Neural crest cell (in vitro differentiated cells): ENCODE results near the gene CHMP6. TPM values are rescaled to one million over a fixed set of nuclear protein-coding genes. Genes with fewer than 3 reads are reported as not detected.

Experiments
- DNase-seq: peaks from one replicate; pipeline ENCODE4 v3.0.0; 2021; ENCODE audit warnings: low read depth, mixed read lengths, low spot score
- H3K27ac Mint-ChIP-seq: one replicate; pipeline ENCODE4 v1.8.0; 2021; ENCODE audit warnings: mild to moderate bottlenecking, mixed read lengths; ENCODE audit not compliant: unreplicated experiment
- H3K27me3 Mint-ChIP-seq: 2 replicates; pipeline ENCODE4 v1.8.0; 2021; ENCODE audit warnings: low read depth, mild to moderate bottlenecking, mixed read lengths
- H3K36me3 Mint-ChIP-seq: 2 replicates; pipeline ENCODE4 v1.8.0; 2021; ENCODE audit warnings: low read depth, mild to moderate bottlenecking, mixed read lengths
- H3K4me1 Mint-ChIP-seq: 2 replicates; pipeline ENCODE4 v1.8.0; 2021; ENCODE audit warnings: mixed read lengths
- H3K4me3 Mint-ChIP-seq: one replicate; pipeline ENCODE4 v1.8.0; 2021; ENCODE audit warnings: mild to moderate bottlenecking, mixed read lengths
- H3K9me3 Mint-ChIP-seq: 2 replicates; pipeline ENCODE4 v1.8.0; 2021; ENCODE audit warnings: mixed read lengths
- total RNA-seq: library from RNA; stranded (reverse); gene quantifications from 2 replicates; pipeline ENCODE4 v1.2.1, GENCODE V29; 2021
- TF ChIP-seq, protein P1 (sequence below): fragments of 200-600 bp; sonication (generic); conservative IDR thresholded peaks from 2 replicates; pipeline ENCODE4 v1.5.0; 2021; ENCODE audit warnings: antibody characterized with exemption, mild to moderate bottlenecking

The CHMP6 gene
- total RNA-seq, 1 donor from 2014 or later, result 32.7 TPM

DNA sequence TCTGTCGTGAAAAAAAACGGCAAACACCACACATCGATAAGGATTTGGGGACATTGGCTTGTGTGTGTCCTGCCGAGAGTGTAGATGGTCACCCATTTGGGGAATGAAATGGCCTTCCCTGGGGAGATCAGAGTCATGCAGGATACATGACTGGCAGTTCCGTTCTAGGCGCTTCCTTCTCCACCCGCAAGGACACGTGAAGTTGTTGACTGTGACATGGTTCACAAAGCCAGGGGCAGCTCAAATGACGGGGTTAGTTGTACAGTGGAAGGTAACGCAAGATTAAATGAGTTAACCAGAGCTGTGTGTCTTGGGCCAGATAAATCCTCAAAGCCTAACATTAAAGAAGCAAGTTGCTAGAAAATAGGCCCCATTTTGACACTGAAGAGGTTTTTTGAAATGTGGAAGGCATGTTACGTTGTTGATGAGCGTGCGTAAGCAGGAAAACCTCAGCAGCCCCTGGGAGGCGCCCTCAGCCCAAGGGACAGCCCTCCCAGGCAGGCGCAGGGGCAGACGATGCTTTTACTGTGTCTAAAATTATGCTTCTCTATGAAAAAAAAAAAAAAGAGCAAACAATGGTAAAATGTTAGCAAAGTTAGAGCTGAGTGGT lies 35.9 kb upstream of the CHMP6 start:
- Mint-ChIP-seq H3K27ac (no peak overlapping the region), H3K9me3 (no peaks in the 10 kb centered on the region), H3K4me1 (no peaks in the 10 kb centered on the region), H3K27me3 (no peaks in the 10 kb centered on the region), H3K36me3 (peaks cover 3% of the 10 kb centered on the region), H3K4me3 (no peak overlapping the region)
- DNase-seq, result no peak
- TF ChIP-seq, protein P1, sequence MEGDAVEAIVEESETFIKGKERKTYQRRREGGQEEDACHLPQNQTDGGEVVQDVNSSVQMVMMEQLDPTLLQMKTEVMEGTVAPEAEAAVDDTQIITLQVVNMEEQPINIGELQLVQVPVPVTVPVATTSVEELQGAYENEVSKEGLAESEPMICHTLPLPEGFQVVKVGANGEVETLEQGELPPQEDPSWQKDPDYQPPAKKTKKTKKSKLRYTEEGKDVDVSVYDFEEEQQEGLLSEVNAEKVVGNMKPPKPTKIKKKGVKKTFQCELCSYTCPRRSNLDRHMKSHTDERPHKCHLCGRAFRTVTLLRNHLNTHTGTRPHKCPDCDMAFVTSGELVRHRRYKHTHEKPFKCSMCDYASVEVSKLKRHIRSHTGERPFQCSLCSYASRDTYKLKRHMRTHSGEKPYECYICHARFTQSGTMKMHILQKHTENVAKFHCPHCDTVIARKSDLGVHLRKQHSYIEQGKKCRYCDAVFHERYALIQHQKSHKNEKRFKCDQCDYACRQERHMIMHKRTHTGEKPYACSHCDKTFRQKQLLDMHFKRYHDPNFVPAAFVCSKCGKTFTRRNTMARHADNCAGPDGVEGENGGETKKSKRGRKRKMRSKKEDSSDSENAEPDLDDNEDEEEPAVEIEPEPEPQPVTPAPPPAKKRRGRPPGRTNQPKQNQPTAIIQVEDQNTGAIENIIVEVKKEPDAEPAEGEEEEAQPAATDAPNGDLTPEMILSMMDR, result no peak

DNA sequence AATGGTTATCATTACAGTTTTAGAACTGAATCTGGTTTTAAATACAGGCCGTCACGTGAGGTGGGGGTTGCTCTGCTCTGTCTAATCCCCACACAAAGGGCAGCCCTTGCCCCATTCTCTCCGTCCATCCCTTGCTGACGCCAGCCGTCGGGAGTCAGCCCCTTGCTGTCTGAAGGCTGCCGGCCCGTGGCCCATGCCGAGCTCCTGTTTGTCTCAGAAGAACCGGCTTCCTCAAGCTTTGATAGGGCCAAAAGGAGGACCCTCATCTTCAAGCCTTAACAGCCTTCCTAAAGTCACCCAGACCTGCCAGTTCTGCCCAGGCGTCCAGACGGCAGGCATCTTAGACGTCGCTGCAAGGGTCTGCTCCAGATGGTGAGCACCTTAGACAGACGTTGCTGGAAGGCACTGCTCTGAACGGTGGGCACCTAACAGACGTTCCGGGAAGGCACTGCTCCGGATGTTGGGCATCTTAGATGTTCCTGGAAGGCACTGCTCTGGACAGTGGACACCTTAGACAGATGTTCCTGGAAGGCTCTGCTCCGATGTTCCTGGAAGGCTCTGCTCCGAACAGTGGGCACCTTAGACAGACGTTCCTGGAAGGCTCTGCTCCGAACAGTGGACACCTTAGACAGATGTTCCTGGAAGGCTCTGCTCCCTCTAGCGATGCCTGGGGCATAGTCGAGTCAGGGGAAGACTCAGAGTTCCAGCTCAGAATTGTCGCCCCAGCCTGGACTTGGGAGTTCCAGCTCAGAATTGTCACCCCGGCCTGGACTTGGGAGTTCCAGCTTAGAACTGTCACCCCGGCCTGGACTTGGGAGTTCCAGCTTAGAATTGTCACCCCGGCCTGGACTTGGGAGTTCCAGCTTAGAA lies 35.1 kb upstream of the CHMP6 start:
- no peak overlapping the region for H3K27ac Mint-ChIP-seq
- TF ChIP-seq, protein P1, result no peak
- H3K36me3 Mint-ChIP-seq, result peaks cover 3% of the 10 kb centered on the region
- no peak for DNase-seq
- no peak overlapping the region for H3K4me3 Mint-ChIP-seq
- no peaks in the 10 kb centered on the region for H3K9me3 Mint-ChIP-seq
- H3K27me3 Mint-ChIP-seq, result no peaks in the 10 kb centered on the region
- no peaks in the 10 kb centered on the region for H3K4me1 Mint-ChIP-seq

DNA sequence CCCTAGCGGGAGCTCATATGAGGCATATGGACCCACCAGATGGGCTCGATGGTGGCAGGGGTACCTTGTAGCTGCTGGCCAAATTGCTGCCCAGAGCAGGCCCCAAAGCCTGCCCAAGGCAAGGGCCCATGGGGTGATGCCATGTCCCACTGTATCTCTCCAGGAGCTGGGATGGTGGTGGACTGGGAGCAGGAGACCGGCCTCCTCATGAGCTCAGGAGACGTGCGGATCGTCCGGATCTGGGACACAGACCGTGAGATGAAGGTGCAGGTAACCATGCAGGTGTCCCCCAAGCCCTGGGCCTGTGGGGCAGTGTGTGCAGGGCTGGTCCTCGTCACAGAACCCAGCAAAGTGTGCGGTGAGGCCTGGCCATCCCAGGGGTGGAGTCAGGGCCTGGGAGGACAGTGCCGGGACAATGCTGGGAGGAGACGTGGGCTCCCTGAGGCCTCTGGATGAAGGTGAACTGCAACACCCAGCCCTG lies 34.1 kb upstream of the CHMP6 start:
- DNase-seq, result no peak
- TF ChIP-seq, protein P1, result no peak
- no peaks in the 10 kb centered on the region for H3K4me1 Mint-ChIP-seq
- no peak overlapping the region for H3K4me3 Mint-ChIP-seq
- no peaks in the 10 kb centered on the region for H3K9me3 Mint-ChIP-seq
- peaks cover 3% of the 10 kb centered on the region for H3K36me3 Mint-ChIP-seq
- H3K27ac Mint-ChIP-seq, result no peak overlapping the region
- H3K27me3 Mint-ChIP-seq, result no peaks in the 10 kb centered on the region

DNA sequence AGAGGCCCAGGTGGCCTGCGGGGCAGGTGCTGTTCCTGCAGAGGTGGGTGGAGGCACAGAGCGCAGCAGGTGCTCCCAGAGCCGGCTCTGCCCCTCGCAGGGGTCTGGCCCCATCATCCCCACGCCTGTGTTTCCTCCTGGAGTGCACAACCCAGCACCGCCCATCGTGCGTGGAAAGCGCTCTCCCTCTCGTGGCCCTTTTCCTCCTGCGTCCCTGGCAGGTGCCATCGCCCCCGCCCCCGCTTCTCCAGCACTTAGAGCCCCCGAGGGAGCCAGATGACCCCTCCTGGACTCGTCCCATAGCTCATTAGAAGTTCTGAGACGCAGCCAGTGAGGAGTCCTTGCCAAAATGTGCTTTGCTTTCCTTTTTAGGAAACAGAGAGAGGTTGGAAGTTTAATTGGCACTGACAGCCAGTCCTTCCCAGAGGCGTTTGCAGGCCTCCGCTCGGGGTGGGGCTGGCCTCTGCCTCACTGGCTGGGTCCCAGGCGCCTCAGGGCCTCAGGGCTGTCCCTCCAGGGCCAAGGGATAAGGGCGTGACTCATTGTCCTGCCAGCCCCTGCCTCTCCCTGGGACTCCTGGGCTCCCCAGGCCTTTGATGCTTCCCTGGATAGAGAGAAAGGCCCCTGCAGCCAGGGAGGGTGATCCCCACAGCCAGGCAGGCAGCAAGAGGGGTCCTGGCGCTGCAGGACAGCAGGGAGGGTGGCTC lies 32.2 kb upstream of the CHMP6 start:
- no peak overlapping the region for H3K4me3 Mint-ChIP-seq
- H3K9me3 Mint-ChIP-seq, result no peaks in the 10 kb centered on the region
- H3K36me3 Mint-ChIP-seq, result peaks cover 3% of the 10 kb centered on the region
- TF ChIP-seq, protein P1, result no peak
- DNase-seq, result no peak
- H3K27me3 Mint-ChIP-seq, result no peaks in the 10 kb centered on the region
- H3K27ac Mint-ChIP-seq, result no peak overlapping the region
- H3K4me1 Mint-ChIP-seq, result no peaks in the 10 kb centered on the region

DNA sequence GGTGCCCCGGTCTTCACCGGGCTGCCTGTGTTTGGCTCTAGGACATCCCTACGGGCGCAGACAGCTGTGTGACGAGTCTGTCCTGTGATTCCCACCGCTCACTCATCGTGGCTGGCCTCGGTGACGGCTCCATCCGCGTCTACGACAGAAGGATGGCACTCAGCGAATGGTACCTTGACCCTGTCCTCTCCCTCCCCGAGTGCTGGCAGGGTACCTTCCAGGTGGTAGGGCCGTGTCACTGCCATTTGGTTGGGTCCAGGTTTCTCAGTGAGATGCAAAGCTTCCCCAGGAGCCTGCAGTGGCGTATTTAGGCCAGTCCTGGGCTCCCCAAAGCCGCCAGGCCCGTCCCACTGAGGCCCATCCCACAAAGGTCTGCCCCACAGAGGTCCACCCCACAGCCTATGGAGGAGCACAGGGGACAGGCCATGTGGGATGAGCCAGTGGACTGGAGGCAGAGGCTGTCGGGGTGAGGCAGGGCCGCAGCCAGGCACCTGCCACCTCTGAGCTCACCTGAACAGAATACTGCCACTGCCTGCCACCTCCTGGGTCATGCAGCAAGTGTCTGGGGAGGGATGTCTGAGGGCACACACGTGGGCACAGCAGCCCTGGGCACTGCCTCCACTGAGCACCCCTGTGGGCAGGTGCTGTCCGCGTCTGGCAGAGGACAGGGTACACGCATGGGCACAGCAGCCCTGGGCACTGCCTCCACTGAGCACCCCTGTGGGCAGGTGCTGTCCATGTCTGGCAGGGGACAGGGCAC lies 31.4 kb upstream of the CHMP6 start:
- Mint-ChIP-seq H3K27me3 (no peaks in the 10 kb centered on the region), H3K4me1 (no peaks in the 10 kb centered on the region), H3K36me3 (peaks cover 1% of the 10 kb centered on the region), H3K9me3 (no peaks in the 10 kb centered on the region), H3K4me3 (no peak overlapping the region), H3K27ac (no peak overlapping the region)
- TF ChIP-seq, protein P1, result no peak
- no peak for DNase-seq
